GM23248 (cell line): ENCODE data around the gene EXD3.

ENCODE experiments used
- EZH2 ChIP-seq: fragments of 200-600 bp; sonication (generic); IDR thresholded peaks from 2 replicates; pipeline ENCODE4 v1.6.1; 2018; ENCODE audit warnings: antibody characterized with exemption, mild to moderate bottlenecking; ENCODE audit not compliant: insufficient read depth, poor library complexity, severe bottlenecking
- EZH2phosphoT487 ChIP-seq: fragments of 200-600 bp; sonication (generic); IDR thresholded peaks from 2 replicates; pipeline ENCODE4 v1.6.1; 2018; ENCODE audit warnings: antibody characterized with exemption, moderate library complexity, mild to moderate bottlenecking, low read depth; ENCODE audit not compliant: insufficient read depth

DNA sequence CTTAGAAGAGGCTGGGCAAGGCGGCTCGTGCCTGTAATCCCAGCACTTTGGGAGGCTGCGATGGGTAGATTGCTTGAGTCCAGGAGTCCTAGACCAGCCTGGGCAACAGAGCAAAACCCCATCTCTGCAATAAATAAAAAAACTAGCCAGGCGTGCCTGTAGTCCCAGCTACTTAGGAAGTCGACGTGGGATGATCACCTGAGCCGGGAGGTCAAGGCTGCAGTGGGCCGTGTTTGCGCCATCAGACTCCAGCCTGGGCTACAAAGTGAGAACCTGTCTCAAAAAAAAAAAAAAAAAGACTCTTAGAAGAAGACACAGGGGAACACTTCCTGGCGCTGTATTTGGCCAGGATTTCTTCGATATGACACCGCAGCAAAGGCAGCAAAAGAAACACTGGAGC, 97.2 kb downstream of the EXD3 start:
- no peak for TF ChIP-seq EZH2phosphoT487
- TF ChIP-seq EZH2 = no peak
